GM21528 (cell line): ENCODE measurements around the gene OR10S1.
"Not testable (repeated sequence)": the region's sequence is repeated elsewhere in the genome, so short reads cannot be mapped to it uniquely, and the experiment has no call there.

Source experiments
- ATAC-seq: cut with Tn5 transposase; IDR thresholded peaks from one replicate; pipeline ENCODE4 v1.9.1; 2021; ENCODE audit warnings: mild to moderate bottlenecking, moderate library complexity; ENCODE audit not compliant: unreplicated experiment, low FRiP score

Gene OR10S1

DNA sequence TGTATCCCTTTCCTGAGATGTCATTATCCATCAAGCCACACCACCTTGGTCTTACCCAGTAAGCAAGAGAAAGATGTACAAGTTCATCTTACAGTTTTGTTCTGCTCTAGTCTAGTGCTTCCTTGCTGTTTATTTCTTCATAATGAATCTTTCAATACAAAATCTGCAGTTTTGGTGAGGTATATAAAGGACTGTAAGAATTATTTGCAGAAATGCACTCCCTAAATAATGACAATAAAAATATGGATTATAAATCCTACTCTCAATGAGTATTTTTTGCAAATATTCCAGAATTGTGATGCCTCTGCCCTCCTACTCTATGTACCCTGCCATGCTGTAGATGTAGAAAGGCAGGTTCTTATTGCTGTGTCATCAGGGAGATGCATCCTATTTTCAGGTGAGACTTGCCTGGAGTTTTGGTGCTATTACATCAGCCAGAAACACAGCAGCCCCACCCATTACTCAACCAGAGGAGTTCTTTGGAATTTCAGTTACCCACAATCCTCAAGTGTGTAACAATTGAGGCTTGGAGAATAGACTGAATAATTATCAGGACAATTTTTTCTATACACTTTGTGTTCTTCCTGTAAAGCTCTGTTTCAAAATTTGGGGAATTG lies at the start of gene OR10S1:
Gene OR10S1 (minus strand): TSS at position 51 of the 617 bp plus-strand sequence. CDS start 117 bp downstream, outside the sequence.
- ATAC-seq, result no peak

DNA sequence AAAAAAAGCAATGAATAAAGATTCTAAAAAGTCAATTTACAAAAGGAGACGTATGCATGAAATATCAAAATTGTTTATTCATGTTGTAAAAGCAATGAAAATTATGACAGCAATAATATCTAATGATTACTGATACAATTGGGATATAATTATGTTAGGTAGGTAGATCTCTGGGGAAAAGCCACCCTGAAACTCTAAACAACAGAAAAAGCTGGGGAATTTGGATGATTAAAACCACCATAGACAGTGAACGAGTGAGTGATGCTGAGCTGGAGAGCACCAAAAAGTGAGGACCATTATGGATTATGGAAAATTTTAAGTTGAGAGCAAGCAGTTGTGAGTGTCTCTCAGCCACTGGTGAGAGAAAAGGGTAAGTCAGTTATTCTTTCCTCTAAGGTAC lies 48.9 kb upstream of the OR10S1 start, which contains the start of gene OR10G8:
Gene OR10G8 (plus strand): TSS at position 301 of the 400 bp plus-strand sequence. CDS start 2,825 bp downstream, outside the sequence.
- no peak for ATAC-seq

- not testable (repeated sequence) for ATAC-seq
Measured at GRCh38 chr11:124015837-124016236, 38.3 kb upstream of the OR10S1 start.

DNA sequence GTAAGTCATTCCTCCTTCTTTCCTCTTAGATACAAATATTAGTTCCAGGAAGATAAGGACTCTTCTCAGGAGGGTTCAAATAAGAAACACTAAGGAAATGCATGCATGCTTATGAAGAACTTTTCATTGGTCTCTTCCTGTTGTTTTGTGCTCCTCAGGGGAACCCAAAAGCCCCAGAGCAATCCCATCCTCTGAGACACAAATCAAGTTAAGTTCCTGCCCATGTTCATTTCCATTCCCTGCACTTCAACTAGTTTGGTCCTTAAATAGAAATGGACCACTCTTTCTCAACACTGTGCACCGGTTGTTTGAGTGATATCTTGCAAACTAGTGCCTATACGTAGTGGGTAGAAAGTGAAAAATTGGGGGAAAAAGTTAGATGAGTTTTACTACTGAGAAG lies 35.1 kb upstream of the OR10S1 start, which contains the start of gene OR10G4:
Gene OR10G4 (plus strand): TSS at position 301 of the 400 bp plus-strand sequence. CDS start 2,578 bp downstream, outside the sequence.
- ATAC-seq, result no peak

GRCh38 chr11:123995119-123995518 lies 17.5 kb upstream of the OR10S1 start, which contains the start of gene OR10G6:
Gene OR10G6, minus strand, starts transcription at chr11:123995161. Its CDS starts 0 bp downstream, at chr11:123995161.
- ATAC-seq, result no peak

DNA sequence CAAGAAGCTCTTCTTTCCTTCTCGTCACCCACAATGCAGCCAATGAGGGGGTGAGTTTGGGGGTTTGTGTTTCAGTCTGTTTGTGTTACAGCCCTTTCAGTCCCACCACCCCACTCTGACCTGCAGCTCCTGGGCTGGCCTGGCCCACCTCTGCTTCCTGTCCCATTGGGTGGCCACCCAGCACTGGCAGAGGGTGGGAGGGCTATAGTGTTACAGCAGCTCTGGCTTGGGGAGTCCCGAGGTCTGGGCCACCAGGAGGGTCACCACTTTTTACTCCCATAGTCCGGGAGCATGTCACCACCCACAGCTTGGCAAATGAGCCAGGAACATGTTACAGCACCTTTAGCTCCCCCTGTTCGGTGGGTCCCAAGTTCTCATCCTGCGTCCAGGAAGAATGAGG lies 1.7 kb upstream of the OR10S1 start:
- no peak for ATAC-seq

DNA sequence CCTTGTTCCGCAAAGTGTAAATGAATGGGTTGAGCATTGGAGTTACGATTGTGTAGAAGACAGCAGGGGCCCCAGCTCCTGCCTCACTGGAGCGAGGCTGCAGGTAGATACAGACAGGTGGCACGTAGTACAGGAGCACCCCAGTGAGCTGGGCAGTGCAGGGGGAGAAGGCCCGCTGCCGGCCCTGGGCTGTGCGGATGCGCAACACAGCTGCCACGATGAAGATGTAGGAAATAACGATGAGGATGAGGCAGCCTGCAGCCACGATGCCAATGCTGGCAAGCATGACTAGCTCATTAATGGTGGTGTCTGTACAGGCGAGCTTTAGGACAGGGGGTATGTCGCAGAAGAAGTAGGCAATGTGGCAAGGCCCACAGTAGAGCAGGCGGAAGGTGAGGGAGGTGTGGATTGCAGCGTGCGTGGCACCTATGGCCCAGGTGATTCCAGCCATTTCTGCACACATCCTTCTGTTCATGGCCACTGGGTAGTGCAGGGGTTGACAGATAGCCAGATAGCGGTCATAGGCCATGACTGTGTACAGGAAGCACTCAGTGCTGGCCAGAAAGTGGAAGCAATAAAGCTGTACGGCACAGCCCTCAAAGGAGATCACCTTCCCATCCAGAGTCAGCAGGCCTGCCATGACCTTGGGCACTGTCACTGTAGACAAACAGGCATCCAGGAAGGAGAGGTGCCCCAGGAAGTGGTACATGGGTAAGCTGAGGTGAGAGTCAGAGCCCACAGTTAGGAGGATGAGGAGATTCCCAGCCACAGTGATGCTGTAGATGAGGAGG lies 616 bp downstream of the OR10S1 start:
- ATAC-seq, result no peak

DNA sequence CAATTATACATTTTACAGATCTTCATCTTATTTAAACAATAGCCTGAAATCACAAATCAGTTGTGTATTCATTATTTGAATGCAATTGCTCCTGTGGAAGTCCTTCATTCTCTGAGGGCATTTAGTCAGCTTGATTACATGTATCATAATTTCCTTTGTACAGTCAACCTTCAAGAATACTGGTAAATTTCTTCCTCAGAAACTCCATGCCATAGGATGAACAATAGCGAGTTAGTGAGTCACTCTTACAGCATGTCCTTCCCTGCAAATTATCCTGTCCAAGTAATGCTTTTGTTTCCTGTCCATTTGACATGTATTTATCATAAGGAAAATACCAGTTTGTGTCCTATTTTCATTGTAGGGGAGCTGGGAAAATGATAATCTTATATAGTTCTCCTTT lies 3.8 kb downstream of the OR10S1 start:
- ATAC-seq, result no peak

GRCh38 chr11:123956752-123957151 lies 20.8 kb downstream of the OR10S1 start:
- no peak for ATAC-seq

- no peak for ATAC-seq
Measured at GRCh38 chr11:123945132-123945531, 32.4 kb downstream of the OR10S1 start.

GRCh38 chr11:123943738-123944137 lies 33.8 kb downstream of the OR10S1 start, which contains the start of gene OR6T1:
Gene OR6T1, minus strand, starts transcription at chr11:123943838. Its CDS starts 0 bp downstream, at chr11:123943838.
- ATAC-seq, result no peak

DNA sequence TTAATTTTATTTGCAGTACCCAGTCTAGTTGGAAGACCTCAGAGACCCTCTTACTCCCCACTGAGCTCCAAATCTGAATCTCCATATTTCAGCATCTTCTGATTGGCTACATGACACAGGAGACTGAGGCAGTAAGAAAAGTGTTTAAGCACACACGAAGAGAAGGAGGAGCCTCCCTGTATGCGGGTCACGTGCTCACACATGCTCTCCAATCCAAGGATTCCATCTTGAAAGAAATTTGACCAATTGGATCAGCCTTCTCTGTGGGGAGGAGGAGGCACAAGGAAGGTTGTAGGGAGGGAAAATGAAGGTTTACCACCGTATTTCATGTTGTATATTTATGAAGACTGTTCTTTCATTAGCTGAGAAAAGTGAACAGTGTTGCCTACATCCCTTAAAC lies 35.2 kb downstream of the OR10S1 start:
- ATAC-seq, result no peak

GRCh38 chr11:123939317-123939716 lies 38.3 kb downstream of the OR10S1 start, which contains the start of gene OR4D5:
Gene OR4D5, plus strand, starts transcription at chr11:123939617. Its CDS starts 0 bp downstream, at chr11:123939617.
- no peak for ATAC-seq
